T47D (cell line): ENCODE measurements around the gene GPR137B.
"Not testable (repeated sequence)": the region's sequence is repeated elsewhere in the genome, so short reads cannot be mapped to it uniquely, and the experiment has no call there.

Experiments used
- DNase-seq, 2 experiments: peaks; one replicate each; pipeline versions ENCODE4 v3.0.0 to v3.0.0-alpha.2; 2011 to 2012; ENCODE audit warnings: low read depth in 1 of 2, low spot score in 1 of 2
- JUND ChIP-seq: IDR thresholded peaks from 2 replicates; pipeline ENCODE4 v1.6.1; 2012; ENCODE audit warnings: low read depth
- in situ Hi-C: cut with HindIII; loops from 2 replicates; pipeline ENCODE4 v1.10.0; 2016; ENCODE audit warnings: low sequenced_read_pairs, low pct_unique_long_range_greater_than_20kb

Gene GPR137B

DNA sequence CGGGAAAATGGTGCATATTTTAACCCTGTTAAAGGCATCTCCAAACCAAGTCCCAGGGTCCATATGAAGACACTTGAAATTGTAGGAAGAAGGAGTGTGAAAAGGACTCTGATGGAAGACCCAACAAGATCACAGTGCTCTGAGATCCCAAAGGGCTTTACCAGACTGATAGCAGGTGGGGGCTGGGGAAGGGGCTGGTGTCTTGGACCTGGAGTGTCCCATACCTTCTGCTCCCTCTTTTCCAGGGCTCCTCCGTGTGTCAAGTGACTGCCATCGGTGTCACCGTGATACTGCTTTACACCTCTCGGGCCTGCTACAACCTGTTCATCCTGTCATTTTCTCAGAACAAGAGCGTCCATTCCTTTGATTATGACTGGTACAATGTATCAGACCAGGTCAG is 37.3 kb downstream of the GPR137B start:
- DNase-seq = no peak
- TF ChIP-seq JUND = no peak
- in situ Hi-C loops = no loop called here

DNA sequence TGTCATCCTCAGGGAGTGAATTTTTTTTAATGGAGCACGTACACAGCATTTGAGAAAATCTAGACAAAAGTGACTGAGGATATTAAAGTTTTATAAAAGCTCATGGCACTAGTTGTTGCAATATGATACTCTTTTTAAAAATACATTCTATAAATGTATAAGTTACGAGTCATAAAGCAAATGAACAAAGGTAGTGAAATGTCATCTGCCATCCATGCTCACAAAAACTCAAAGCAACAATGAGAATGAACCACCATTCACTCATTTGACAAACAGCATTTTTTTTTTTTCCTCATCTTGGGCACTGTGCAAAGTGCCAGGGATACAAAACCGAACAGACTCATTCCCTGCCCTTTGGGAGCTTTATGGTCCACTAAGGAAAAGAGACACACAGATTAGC is 38.7 kb downstream of the GPR137B start:
- in situ Hi-C loops = no loop called here
- no peak for TF ChIP-seq JUND
- no peak for DNase-seq

DNA sequence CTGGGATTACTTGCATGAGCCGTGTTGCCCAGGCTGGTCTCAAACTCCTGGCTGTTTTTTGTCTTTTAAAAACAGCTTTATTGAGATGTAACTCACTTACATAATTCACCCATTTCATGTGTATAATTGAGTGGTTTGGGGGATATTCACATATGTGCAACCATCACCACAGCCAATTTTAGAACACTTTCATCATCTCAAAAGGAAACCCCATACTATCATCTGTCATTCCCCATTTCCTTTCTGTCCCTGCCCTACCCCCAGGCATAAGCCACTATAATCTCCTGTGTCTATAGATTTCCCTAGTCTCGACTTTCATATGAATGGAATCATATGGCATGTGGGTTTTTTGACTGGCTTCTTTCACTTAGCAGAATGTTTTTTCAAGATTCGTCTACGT is 43.3 kb downstream of the GPR137B start:
- in situ Hi-C loops = no loop called here
- DNase-seq = no peak
- TF ChIP-seq JUND = no peak

DNA sequence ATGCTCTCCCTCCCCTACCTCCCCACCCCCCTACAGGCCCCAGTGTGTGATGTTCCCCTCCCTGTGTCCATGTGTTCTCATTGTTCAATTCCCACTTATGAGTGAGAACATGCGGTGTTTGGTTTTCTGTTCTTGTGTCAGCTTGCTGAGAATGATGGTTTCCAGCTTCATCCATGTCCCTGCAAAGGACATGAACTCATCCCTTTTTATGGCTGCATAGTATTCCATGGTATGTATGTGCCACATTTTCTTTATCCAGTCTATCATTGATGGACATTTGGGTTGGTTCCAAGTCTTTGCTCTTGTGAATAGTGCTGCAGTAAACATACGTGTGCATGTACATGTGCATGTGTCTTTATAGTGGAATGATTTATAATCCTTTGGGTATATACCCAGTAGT is 44.1 kb downstream of the GPR137B start:
- DNase-seq, in situ Hi-C loops: not testable (repeated sequence)

DNA sequence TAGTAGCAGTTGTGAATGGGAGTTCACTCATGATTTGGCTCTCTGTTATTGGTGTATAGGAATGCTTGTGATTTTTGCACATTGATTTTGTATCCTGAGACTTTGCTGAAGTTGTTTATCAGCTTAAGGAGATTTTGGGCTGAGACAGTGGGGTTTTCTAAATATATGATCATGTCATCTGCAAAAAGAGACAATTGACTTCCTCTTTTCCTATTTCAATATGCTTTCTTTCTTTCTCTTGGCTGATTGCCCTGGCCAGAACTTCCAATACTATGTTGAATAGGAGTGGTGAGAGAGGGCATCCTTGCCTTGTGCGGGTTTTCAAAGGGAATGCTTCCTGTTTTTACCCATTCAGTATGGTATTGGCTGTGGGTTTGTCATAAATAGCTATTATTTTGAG is 45.7 kb downstream of the GPR137B start:
- in situ Hi-C loops, DNase-seq: not testable (repeated sequence)

DNA sequence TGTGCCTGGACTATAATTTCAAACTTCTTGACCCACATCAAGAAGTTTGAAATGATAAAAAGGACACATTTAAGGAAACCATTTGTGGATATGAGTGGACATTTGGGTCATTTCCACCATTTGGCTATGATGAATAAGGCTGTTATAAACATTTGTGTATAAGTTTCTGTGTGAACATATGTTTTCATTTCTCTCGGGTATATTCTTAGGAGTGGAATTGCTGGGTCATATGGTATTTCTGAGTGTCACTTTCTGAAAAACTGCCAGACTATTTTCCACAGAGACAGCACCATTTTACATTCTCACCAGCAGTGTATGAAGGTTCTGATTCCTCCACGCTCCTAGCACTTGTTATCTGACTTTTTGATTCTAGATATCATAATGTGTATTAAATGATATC is 50.8 kb downstream of the GPR137B start:
- no peak for DNase-seq

DNA sequence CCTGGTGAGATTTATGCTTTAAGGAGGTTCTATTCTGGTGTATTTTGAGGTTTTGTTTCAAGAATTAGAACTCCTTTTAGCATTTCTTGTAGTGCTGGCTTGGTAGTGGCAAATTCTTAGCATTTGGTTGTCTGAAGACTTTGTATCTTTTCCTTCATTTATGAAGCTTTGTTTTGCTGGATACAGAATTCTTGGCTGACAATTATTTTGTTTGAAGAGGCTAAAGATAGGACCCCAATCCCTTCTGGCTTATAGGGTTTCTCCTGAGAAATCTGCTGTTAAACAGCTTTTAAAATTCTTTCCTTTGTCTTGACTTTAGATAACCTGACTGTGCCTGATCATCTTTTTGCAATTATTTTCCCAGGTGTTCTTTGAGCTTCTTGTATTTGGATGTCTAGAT is 58.6 kb downstream of the GPR137B start:
- no peak for TF ChIP-seq JUND
- in situ Hi-C loops = no loop called here
- no peak for DNase-seq

More for the DNA sequence above, 50.8 kb downstream of the GPR137B start:
- in situ Hi-C loops = no loop called here
- TF ChIP-seq JUND = no peak

DNA sequence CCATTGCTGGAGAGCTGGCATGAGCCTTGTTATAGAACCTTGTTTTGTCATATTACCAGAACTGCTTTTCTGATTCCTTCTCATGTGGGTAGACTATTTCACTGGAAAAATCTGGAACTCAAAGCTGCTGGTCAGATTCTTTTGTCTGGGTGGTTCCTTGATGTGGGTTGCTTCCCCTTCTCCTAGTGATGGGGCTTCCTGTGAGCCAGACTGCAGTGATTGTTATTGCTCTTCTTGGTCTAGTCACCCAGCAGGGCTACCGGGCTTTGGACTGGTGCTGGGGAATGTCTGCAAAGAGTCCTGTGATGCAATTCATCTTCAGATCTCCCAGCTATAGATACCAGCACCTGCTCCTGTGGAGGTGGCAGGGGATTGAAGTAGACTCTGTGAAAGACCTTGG is 59.4 kb downstream of the GPR137B start:
- no peak for DNase-seq
- no peak for TF ChIP-seq JUND
- in situ Hi-C loops = no loop called here

DNA sequence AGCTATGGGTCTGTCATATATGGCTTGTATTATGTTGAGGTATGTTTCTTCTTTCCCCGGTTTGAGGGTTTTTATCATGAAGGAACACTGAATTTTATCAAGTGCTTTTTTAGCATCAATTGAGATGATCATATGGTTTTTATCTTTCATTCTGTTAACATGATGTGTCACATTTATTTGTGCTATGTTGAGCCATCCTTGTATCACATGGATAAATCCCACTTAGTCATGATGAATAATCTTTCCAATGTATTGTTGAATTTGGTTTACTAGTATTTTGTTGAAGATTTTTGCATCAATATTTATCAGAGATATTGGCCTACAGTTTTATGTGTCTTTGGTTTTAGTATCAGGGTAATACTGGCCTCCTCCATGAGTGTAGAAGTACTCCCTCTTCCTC is 61.7 kb downstream of the GPR137B start:
- DNase-seq = no peak
- TF ChIP-seq JUND = no peak
- in situ Hi-C loops = no loop called here

DNA sequence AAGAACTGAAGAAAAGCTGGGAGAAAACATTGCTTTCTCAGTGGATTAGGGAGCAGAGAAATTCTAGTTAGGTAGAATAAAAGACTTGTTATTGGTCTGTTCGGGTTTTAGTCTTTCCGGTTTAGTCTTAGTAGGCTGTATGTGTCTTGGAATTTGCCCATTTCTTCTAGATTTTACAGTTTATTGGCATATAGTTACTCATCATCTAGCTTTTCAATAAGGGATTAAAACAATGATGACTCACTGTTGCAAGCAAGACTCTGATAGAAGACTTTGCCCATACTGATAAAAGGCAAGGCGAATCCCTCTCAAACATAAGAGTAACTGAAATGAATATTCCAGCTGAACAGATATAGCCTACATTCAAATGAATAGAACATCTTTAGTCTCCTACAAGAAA is 62.3 kb downstream of the GPR137B start:
- in situ Hi-C loops = no loop called here
- no peak for DNase-seq
- no peak for TF ChIP-seq JUND

DNA sequence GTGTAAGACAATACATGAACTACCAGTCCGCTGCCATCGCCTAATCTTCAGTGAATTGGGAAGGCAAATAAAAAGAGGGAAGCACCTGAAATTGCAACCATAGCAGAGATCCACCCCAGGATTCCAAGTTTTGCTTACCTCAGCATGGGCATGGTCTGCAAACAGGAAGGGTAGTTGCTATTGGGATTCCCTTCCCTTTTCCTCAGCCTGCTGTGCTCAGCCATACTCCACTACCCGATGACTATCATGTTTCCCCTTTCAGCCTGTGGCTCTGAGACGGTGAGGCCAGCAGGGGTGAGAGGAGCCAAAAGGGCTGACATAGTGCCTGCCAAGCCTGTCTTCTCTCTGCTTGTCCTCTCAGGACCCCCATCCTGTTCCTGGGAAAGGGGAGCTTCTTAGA is 64.2 kb downstream of the GPR137B start:
- no peak for DNase-seq
- no peak for TF ChIP-seq JUND
- in situ Hi-C loops = no loop called here

DNA sequence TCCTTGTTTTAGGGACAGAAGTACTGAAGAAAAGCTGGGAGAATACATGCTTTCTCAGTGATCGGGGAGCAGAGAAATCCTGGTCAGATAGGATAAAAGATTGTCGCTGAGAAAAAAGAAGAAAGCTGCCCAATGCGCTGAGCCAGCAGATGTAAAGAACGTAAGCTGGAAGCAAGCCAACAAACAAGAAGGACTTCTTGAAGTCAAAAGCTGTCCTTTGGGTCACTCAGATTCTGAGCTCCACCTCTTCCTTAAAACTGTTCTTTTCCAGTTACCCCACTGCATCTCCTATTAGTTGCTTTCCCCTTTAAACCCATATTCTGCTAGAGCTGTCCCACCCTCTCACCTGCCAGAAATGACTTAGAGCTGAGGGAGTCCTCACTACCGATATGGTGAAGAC is 64.8 kb downstream of the GPR137B start:
- no peak for TF ChIP-seq JUND
- in situ Hi-C loops = no loop called here
- DNase-seq = no peak

DNA sequence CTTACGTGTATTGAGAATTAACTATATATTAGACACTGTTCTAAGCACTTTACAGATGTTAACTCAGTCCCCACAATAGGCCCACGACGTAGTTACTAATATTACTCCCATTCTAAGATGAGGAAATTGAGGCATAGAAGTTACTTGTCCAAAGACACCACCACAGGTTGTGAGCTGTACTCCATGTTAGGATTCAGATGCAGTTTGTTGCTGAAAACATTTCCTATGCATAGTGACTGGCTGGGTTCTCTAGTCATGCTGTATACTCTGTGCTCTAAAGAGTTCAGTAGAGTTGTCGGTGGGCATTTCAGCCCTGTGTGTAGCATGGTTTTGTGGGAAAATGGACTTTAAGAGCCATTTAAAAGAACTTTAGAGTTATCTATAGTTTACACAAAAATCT is 65.2 kb downstream of the GPR137B start:
- no peak for DNase-seq
- TF ChIP-seq JUND = no peak
- in situ Hi-C loops = no loop called here

DNA sequence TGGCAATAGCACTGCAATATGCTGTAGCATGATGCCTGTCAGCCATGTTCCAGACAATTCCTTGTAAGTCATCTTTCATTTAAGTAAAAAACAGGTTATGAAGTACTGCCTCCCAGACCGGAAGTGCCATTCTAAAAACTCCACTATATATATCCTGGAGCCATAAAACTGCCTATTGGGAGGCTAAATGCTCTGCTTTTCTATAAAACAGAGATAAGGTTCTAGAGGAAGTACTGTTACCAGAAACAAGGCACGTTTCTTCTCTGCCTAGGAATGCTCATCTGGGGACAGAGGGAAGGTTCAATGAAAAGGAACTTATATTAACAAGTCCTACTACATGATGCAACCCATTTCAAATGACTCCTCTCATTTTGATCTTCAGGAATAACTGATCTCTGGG is 66.8 kb downstream of the GPR137B start:
- in situ Hi-C loops = no loop called here
- no peak for DNase-seq
- TF ChIP-seq JUND = no peak

DNA sequence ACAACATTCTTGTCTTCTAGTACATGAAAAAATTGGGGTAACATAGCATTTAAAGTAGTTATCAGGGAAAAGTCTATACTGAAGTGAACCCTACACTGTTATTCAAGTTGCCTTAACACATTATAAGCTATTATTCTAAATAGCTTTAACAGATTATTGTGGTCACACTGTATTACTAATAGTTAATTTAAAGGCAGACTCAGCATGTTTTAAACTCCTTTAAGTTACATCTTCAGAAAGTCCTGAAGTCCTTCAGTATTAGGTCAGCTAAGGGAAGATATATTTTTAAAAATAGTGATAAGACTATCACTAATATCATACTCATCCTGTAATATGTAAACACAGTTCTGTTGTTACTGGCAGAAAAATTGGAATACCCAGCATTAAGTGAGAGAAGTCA is 67.4 kb downstream of the GPR137B start:
- in situ Hi-C loops = no loop called here
- no peak for DNase-seq
- no peak for TF ChIP-seq JUND
